HCT116 (cell line): ENCODE measurements around the gene CCBE1. TPM values are rescaled to one million over a fixed set of nuclear protein-coding genes. Genes with fewer than 3 reads are reported as not detected.

Source experiments
- ATAC-seq: fragments of 200-7000 bp; cut with Tn5 transposase; 2 replicates; pipeline ENCODE4 v1.9.1; 2020; ENCODE audit warnings: mild to moderate bottlenecking, moderate library complexity
- BruUV-seq: library from RNA; stranded (reverse); fragments of 400-500 nt; replicated peaks from 2 replicates; lab custom pipeline; 2021; lab: Mats Ljungman, UMichigan
- CTCF ChIA-PET: fragments of 300-600 bp; sonication (Branson Sonifier 250); formaldehyde crosslinking; loops from one replicate; lab custom pipeline; 2021; ENCODE audit warnings: antibody characterized with exemption; lab: Charles Lee
- POLR2A ChIA-PET: fragments of 300-600, 350-600 bp; sonication (Branson Sonifier 250); formaldehyde crosslinking; loops from one replicate; lab custom pipeline; 2021; ENCODE audit warnings: antibody characterized with exemption; lab: Charles Lee
- RAD21 ChIA-PET, 2 experiments: fragments of 300-600 bp; sonication (Branson Sonifier 250); formaldehyde crosslinking; loops; one replicate each; lab custom pipeline; 2023; ENCODE audit warnings: low total read pairs in 2 of 2; ENCODE audit not compliant: uncharacterized antibody in 2 of 2, unreplicated experiment in 2 of 2, low non-redundant PET in 1 of 2; lab: Charles Lee
- DNase-seq: peaks from one replicate; pipeline ENCODE4 v3.0.0-alpha.2; 2010; ENCODE audit warnings: low read depth, low spot score
- H2AFZ ChIP-seq: fragments of 200-600 bp; shearing (Covaris generic), sonication (generic); 2 replicates; pipeline ENCODE4 v1.6.1; 2017; ENCODE audit warnings: low read depth, mixed run types, mixed read lengths, antibody characterized with exemption, low read length; ENCODE audit not compliant: poor library complexity, severe bottlenecking
- H3K27ac ChIP-seq: 2 replicates; pipeline ENCODE4 v1.5.1; 2012; ENCODE audit warnings: low read depth, low read length
- H3K27me3 ChIP-seq: fragments of 200-600 bp; sonication (generic); 2 replicates; pipeline ENCODE4 v1.6.1; 2016; ENCODE audit warnings: mixed run types, low read length, mixed read lengths; ENCODE audit not compliant: insufficient read depth
- H3K36me3 ChIP-seq, 2 experiments: fragments of 200-500 bp in 1 of 2; fragments of 200-600 bp in 1 of 2; sonication (Bioruptor generic) in 1 of 2; sonication (generic) in 1 of 2; 2 replicates each; pipeline versions ENCODE4 v1.5.1 to v1.6.1; 2014 to 2016; ENCODE audit warnings: low read length in 2 of 2, inconsistent platforms in 1 of 2, mixed read lengths in 1 of 2, mixed run types in 1 of 2; ENCODE audit not compliant: insufficient read depth in 2 of 2, control insufficient read depth in 1 of 2
- H3K4me1 ChIP-seq, 2 experiments: fragments of 200-600 bp in 1 of 2; sonication (generic) in 1 of 2; 2 replicates each; pipeline versions ENCODE4 v1.5.1 to v1.6.1; 2012 to 2017; ENCODE audit warnings: low read length in 2 of 2, inconsistent platforms in 1 of 2, mild to moderate bottlenecking in 1 of 2, mixed read lengths in 1 of 2, mixed run types in 1 of 2, moderate library complexity in 1 of 2; ENCODE audit not compliant: insufficient read depth in 2 of 2, control insufficient read depth in 1 of 2
- H3K4me2 ChIP-seq: fragments of 200-600 bp; sonication (generic); 2 replicates; pipeline ENCODE4 v1.6.1; 2017; ENCODE audit warnings: mixed run types, low read length, mixed read lengths
- H3K4me3 ChIP-seq, 2 experiments: fragments of 200-600 bp in 1 of 2; sonication (generic) in 1 of 2; replicated peaks in 1 of 2; 2 replicates each; pipeline ENCODE4 v1.5.1; 2011 to 2016; ENCODE audit warnings: low read length in 2 of 2, control low read depth in 1 of 2, low read depth in 1 of 2, mild to moderate bottlenecking in 1 of 2, mixed read lengths in 1 of 2, mixed run types in 1 of 2
- H3K79me2 ChIP-seq: fragments of 200-600 bp; sonication (generic); 2 replicates; pipeline ENCODE4 v1.6.1; 2017; ENCODE audit warnings: mild to moderate bottlenecking, mixed run types, low read length, moderate library complexity, mixed read lengths; ENCODE audit not compliant: insufficient read depth
- H3K9ac ChIP-seq: fragments of 200-600 bp; sonication (generic); 2 replicates; pipeline ENCODE4 v1.6.1; 2016; ENCODE audit warnings: low read length, mixed read lengths
- H3K9me2 ChIP-seq: fragments of 200-600 bp; sonication (generic), shearing (Covaris generic); 2 replicates; pipeline ENCODE4 v1.6.1; 2017; ENCODE audit warnings: mixed run types, mild to moderate bottlenecking, moderate library complexity; ENCODE audit not compliant: insufficient read depth
- H3K9me3 ChIP-seq, 2 experiments: fragments of 200-500 bp in 1 of 2; fragments of 200-600 bp in 1 of 2; sonication (Bioruptor generic) in 1 of 2; sonication (generic) in 1 of 2; 2 replicates each; pipeline ENCODE4 v1.6.1; 2014 to 2017; ENCODE audit warnings: low read length in 2 of 2, mixed read lengths in 2 of 2, inconsistent platforms in 1 of 2, low read depth in 1 of 2, mild to moderate bottlenecking in 1 of 2, mixed run types in 1 of 2, moderate library complexity in 1 of 2; ENCODE audit not compliant: control insufficient read depth in 1 of 2, insufficient read depth in 1 of 2
- H4K20me1 ChIP-seq: fragments of 200-600 bp; sonication (generic), shearing (Covaris generic); 2 replicates; pipeline ENCODE4 v1.6.1; 2017; ENCODE audit warnings: mixed run types, mild to moderate bottlenecking, moderate library complexity; ENCODE audit not compliant: insufficient read depth
- CBX3 ChIP-seq: IDR thresholded peaks from 2 replicates; pipeline ENCODE4 v1.6.1; 2012; ENCODE audit warnings: low read depth
- CEBPB ChIP-seq: IDR thresholded peaks from 2 replicates; pipeline ENCODE4 v1.6.1; 2012; ENCODE audit warnings: low read depth
- EGR1 ChIP-seq: IDR thresholded peaks from 2 replicates; pipeline ENCODE4 v1.6.1; 2012; ENCODE audit warnings: low read depth
- ELF1 ChIP-seq: IDR thresholded peaks from 2 replicates; pipeline ENCODE4 v1.6.1; 2012; ENCODE audit warnings: low read depth, borderline replicate concordance
- EZH2 ChIP-seq: fragments of 200-600 bp; sonication (generic); IDR thresholded peaks from 2 replicates; pipeline ENCODE4 v1.6.1; 2017; ENCODE audit warnings: antibody characterized with exemption, mixed run types
- EZH2phosphoT487 ChIP-seq: fragments of 200-600 bp; IDR thresholded peaks from 2 replicates; pipeline ENCODE4 v1.6.1; 2018; ENCODE audit warnings: antibody characterized with exemption, borderline replicate concordance
- FOSL1 ChIP-seq: IDR thresholded peaks from 2 replicates; pipeline ENCODE4 v1.6.1; 2012; ENCODE audit warnings: low read depth
- JUND ChIP-seq: IDR thresholded peaks from 2 replicates; pipeline ENCODE4 v1.6.1; 2012
- POLR2A ChIP-seq: IDR thresholded peaks from 2 replicates; pipeline ENCODE4 v1.7.0; 2011; ENCODE audit warnings: borderline replicate concordance; ENCODE audit not compliant: insufficient read depth, insufficient read length; ENCODE audit errors: extremely low read depth
- POLR2AphosphoS5 ChIP-seq: IDR thresholded peaks from 2 replicates; pipeline ENCODE4 v1.6.1; 2011; ENCODE audit warnings: mild to moderate bottlenecking, low read depth, low read length, moderate library complexity
- RAD21 ChIP-seq: IDR thresholded peaks from 2 replicates; pipeline ENCODE4 v1.6.1; 2012; ENCODE audit warnings: low read depth, mild to moderate bottlenecking
- SIN3A ChIP-seq: IDR thresholded peaks from 2 replicates; pipeline ENCODE4 v1.6.1; 2012; ENCODE audit warnings: low read depth
- YY1 ChIP-seq: IDR thresholded peaks from 2 replicates; pipeline ENCODE4 v1.6.1; 2011; ENCODE audit warnings: low read length, low read depth, moderate library complexity, mild to moderate bottlenecking; ENCODE audit not compliant: insufficient replicate concordance; ENCODE audit errors: extremely low read depth
- ZFX ChIP-seq: fragments of 450-650 bp; IDR thresholded peaks from 2 replicates; pipeline ENCODE4 v1.6.1; 2017
- intact Hi-C: fragments of 100-400 bp; cut with micrococcal nuclease; formaldehyde crosslinking; loops from 2 replicates; pipeline ENCODE4 v1.10.0; 2022
- total RNA-seq: library from RNA; stranded (reverse); gene quantifications from one replicate; pipeline ENCODE4 v1.2.1, GENCODE V29; 2021; ENCODE audit not compliant: unreplicated experiment
- TF ChIP-seq, protein P1 (sequence below): IDR thresholded peaks from 2 replicates; pipeline ENCODE4 v1.6.1; 2011; ENCODE audit warnings: mild to moderate bottlenecking, low read length, moderate library complexity; ENCODE audit not compliant: insufficient replicate concordance; ENCODE audit errors: extremely low read depth

Gene CCBE1
- total RNA-seq, 1 experiment from 2014 or later: 0.84 TPM

DNA sequence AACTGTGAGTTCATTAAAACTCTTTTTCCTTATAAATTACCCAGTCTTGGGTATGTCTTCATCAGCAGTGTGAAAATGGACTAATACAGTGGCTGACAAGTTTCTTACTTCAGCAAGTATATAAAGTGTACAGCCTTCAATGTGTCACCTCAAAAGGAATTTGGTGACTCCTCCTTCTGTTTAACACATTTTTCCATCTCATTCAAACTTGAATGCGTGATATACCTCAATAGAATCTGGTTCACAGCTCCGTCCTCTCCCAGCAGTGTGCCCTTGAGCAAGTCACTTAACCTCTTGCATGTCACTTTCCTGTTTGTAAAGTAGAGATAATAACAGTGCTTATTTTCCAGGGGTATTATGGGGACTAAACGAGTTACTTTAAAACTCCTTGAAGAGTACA is 159.6 kb downstream of the CCBE1 start:
- Histone ChIP-seq H3K27ac (no peak overlapping the region), H3K4me2 (no peak overlapping the region), H4K20me1 (no peaks in the 10 kb centered on the region), H3K9me3 (no peaks in the 10 kb centered on the region), H3K4me1 (no peaks in the 10 kb centered on the region), H2AFZ (no peak overlapping the region), H3K9me2 (no peaks in the 10 kb centered on the region), H3K36me3 (no peaks in the 10 kb centered on the region), H3K9ac (no peak overlapping the region), H3K4me3 (no peak overlapping the region), H3K27me3 (peaks cover 46% of the 10 kb centered on the region), H3K79me2 (no peaks in the 10 kb centered on the region)
- ATAC-seq (no peak), DNase-seq (no peak)
- POLR2A ChIA-PET: no interaction called here
- intact Hi-C loops: no loop called here
- RAD21 ChIA-PET: no interaction called here
- BruUV-seq: no TSS peak
- TF ChIP-seq SIN3A (no peak), CEBPB (no peak), CBX3 (no peak), POLR2AphosphoS5 (no peak), JUND (no peak), ELF1 (no peak), YY1 (no peak), RAD21 (no peak), EZH2phosphoT487 (no peak), EZH2 (no peak), FOSL1 (no peak), POLR2A (no peak), EGR1 (no peak), ZFX (no peak)
- TF ChIP-seq, protein P1, sequence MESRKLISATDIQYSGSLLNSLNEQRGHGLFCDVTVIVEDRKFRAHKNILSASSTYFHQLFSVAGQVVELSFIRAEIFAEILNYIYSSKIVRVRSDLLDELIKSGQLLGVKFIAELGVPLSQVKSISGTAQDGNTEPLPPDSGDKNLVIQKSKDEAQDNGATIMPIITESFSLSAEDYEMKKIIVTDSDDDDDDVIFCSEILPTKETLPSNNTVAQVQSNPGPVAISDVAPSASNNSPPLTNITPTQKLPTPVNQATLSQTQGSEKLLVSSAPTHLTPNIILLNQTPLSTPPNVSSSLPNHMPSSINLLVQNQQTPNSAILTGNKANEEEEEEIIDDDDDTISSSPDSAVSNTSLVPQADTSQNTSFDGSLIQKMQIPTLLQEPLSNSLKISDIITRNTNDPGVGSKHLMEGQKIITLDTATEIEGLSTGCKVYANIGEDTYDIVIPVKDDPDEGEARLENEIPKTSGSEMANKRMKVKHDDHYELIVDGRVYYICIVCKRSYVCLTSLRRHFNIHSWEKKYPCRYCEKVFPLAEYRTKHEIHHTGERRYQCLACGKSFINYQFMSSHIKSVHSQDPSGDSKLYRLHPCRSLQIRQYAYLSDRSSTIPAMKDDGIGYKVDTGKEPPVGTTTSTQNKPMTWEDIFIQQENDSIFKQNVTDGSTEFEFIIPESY: no peak
- CTCF ChIA-PET: no interaction called here
